GM21381 (cell line): ENCODE measurements around the gene TRAPPC12.
"Not testable (repeated sequence)": the region's sequence is repeated elsewhere in the genome, so short reads cannot be mapped to it uniquely, and the experiment has no call there.

Experiments
- ATAC-seq: cut with Tn5 transposase; IDR thresholded peaks from one replicate; pipeline ENCODE4 v1.9.1; 2021; ENCODE audit warnings: mild to moderate bottlenecking, moderate library complexity; ENCODE audit not compliant: unreplicated experiment

The TRAPPC12 gene

DNA sequence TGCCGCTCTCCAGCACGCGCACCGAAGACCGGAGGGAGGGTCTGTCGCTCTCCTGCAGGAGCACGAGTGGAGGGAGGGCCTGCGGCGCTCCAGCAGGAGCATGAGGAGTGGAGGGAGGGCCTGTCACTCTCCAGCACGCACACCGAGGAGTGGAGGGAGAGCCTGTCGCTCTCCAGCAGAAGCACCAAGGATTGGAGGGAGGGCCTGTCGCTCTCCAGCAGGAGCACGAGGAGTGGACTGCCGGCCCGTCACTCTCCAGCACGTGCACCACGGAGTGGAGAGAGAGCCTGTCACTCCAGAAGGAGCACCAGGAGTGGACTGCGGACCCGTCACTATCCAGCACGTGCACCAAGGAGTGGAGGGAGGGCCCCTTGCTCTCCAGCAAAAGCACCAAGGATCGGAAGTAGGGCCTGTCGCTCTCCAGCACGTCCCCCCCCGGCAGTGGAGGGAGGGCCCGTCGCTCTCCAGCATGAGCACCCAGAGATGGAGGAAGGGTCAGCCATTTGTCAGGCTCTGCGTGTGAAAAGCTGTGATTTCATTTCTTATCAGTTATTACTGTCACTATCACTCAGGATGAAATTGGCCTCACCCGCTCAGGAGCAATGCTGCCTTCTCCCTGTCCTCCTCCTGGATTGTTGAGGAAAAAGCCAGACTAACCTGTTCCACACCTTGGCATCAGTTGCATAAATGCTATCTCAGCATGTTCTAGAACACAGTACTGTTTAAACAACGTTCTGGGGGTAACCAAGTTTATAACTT, 103.9 kb downstream of the TRAPPC12 start:
- no peak for ATAC-seq

DNA sequence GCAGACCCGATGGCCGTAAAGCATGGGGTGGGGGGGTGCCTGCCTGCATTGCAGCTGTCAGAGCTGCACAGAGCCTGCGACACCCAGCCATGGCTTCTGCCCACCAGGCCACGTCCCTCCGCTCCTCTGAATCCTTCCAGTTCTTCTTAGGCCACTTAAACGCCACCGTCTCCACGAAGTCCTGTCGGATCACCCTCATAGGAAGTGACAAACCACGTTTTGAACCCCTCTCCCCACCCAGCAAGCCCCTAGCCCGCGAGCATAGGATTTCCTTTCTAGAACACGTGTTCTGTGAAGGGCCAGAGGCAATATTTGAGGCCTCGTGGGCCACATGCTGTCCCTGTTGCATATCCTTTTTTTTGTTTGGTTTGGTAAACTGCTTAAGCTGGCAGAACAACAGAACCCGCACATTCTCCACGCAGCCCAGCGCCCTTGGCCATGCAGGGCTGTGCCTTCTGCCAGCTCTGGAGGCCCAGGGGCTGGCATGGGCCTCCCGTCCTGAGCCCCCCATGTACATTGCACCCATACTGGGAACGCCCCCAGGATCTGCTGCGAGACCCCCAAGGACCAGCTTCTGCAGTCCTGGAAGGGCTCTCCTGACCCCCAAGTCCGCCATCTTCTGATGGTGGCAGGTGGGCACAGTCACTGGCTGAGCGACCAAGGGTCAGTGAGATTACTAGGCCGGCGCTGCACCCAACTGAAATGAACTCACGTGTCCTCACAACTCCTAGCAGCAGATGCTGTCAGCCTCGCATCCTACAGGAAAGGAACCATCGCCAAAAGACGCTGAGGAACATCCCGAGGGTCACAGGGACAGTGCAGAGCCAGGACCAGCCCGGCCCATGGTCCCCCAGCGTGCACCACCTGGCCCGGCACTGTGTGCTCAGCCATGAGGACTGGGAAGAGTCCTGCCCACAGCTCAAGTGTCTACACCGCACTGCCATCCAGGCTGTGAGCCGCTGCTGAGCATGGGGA, 104.8 kb downstream of the TRAPPC12 start:
- ATAC-seq, result no peak

DNA sequence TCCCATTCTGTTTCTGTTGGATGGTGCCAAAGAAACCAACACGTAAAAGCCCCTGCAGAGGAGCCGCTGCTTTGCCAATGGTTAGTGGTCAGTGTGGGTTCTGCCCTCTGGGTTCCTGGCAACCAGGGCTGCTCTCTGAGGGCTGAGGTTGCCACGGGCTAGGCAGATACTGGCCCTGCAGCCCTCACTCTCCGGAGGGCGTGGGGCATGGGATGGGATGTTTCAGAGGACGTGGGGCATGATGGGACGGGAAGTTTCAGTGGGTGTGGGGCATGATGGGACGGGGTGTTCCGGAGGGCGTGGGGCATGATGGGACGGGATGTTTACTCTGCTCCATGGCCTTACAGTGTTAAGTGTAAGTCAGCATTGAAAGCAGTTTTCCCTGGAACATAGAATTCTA, 105.7 kb downstream of the TRAPPC12 start:
- no peak for ATAC-seq

DNA sequence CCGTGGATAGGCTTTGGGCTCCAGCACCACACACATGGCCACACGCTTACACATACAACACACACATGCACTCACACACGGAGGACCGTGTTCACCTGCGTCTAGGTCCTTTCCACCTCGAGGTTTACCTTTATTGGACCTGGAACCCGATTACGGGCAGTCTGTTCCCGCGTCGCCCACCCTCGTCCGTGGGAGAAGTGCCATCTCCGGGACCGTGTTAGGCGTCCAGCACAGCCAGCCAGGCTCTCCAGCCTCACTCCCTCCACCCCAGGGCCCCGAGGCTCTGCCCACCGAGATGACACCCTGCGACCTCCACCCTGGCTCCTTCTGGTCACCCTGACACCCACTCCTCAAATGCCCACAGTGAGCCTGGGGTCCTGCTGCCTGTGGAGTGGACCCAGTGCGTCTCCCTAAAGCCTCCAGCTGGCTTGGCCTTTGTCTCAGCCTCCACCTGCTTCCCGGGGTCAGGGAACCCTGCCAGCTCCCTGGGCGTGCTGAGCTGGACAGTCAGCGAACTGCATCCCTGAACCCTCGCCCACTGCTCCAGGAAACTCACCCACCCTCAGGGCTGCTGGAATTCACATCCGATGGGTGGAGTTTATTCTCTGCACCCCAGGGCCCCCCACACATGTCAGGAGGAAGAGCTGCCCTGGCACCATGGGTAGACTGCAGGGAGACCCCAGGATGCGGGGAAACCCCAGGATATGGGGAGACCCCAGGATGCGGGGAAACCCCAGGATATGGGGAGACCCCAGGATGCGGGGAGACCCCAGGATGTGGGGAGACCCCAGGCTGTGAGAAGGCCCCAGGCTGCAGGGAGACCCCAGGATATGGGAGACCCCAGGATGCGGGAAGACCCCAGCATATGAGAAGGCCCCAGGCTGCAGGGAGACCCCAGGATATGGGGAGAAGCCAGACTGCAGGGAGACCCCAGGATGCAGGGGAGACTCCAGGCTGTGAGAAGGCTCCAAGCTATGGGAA, 106.8 kb downstream of the TRAPPC12 start:
- ATAC-seq, result no peak

DNA sequence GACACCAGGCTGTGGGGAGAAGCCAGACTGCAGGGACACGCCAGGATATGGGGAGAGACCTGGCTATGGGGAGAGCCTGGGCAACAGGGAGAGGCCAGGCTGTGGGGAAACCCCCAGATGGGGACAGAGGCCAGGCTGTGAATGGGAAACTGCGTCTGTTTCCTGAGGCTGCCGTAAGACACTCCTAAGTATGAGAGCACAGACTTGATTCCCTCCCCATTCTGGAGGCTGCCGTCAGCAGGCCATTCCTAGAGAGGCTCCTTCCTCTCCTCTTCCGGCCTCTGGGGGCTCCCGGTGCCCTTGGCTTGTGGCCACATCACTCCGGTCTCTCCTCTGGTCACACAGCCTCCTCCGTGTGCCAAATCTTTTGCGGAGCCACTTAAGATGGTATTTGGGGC, 107.5 kb downstream of the TRAPPC12 start:
- ATAC-seq, result no peak

DNA sequence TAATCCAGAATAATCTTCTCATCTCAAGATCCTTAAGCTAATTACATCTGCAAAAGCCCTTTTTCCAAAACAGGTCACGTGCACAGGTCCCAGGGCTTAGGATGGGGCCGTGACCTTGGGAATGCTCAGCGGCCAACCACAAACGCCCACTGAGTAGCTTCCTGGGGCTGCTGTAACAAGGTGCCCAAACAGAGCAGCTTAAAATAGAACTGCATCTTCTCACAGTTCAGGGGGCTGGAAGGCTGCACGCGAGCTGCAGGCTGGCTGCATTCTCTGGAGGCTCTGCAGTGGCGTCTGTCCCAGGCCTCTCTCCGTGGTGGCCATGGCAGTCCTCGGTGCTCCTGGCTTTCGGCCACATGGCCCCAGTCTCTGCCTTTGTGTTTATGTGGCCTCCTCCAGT, 107.9 kb downstream of the TRAPPC12 start:
- no peak for ATAC-seq

DNA sequence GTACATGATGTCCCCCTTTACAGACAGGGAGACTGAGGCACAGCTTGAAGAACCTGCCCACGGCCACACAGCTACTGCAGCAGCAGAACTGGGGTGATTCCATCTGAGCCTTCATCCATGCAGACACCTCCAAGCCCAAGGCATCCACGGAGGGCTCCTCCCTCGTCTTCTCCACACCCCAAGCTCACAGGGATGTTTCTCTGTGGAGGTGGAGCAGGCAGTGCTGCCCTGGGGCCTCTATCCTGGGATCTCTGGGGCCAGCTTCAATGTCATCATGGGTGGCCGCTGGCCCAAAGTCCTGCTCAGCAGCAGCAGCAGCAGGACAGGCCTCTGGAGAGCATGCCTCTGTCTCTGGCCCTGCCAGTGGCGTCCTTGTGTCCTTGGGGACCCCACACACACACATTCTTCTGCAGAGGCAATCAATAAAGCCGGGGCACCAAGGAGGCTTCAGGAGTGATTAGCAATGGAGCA, 108.6 kb downstream of the TRAPPC12 start:
- ATAC-seq, result no peak

DNA sequence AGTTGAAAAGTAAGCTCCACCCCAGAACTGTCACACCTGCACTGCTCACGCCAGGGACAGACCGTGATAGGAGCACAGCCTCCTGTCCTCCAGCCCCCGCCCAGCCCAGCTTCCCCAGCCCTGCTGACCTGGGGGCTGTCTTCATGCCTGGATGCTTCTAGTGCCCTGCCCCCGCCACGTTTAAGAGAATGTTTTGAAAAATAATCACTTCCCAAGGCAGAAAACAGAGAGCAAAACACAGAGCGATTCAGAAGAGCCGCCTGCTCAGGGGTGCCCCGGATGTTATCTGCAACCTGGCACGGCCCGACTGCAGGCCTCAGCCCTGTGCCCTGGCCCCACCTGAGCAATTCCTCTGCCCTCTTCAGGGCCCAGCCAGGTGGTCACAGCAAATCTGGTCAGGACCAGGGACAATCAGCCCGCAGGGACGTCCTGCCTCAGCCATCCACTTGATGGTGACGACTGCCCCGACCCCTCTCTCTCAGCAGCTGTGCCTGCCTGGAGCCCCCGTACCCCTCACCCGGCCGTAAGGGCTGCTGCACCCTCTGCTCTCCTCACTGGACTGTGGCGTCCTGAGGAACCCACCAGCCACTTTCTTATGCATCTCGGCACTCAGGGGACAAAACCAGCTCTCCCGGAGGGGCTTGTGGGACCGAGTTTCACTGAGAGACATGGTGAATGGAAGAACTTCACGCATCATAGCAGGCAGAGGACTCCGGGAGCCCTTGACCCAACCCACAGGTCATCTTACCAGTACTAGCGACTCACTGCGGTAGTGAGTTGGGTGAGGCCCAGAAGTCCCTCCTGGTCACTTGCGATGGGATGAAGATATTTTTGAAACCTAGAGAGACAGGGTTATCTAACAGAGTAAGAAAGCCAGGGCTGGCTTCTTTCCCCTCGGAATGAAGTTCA, 109.6 kb downstream of the TRAPPC12 start:
- no peak for ATAC-seq

DNA sequence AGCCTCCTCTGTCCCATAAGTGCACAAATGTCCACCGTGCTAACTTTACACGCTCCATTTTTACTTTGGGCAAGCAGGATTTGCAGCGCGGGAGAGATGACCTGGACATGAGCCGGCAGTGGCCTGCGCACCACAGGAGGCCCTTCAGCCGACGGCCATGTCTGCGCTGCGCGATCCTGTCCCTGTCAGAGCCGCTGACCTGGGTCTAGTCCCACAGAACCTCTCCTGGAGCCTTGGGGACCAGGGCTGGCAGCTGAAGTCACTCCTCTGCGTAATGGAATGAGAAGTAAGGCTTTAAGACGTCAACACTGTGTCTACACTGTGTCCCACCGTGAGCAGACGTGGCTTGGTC, 110.2 kb downstream of the TRAPPC12 start:
- no peak for ATAC-seq

DNA sequence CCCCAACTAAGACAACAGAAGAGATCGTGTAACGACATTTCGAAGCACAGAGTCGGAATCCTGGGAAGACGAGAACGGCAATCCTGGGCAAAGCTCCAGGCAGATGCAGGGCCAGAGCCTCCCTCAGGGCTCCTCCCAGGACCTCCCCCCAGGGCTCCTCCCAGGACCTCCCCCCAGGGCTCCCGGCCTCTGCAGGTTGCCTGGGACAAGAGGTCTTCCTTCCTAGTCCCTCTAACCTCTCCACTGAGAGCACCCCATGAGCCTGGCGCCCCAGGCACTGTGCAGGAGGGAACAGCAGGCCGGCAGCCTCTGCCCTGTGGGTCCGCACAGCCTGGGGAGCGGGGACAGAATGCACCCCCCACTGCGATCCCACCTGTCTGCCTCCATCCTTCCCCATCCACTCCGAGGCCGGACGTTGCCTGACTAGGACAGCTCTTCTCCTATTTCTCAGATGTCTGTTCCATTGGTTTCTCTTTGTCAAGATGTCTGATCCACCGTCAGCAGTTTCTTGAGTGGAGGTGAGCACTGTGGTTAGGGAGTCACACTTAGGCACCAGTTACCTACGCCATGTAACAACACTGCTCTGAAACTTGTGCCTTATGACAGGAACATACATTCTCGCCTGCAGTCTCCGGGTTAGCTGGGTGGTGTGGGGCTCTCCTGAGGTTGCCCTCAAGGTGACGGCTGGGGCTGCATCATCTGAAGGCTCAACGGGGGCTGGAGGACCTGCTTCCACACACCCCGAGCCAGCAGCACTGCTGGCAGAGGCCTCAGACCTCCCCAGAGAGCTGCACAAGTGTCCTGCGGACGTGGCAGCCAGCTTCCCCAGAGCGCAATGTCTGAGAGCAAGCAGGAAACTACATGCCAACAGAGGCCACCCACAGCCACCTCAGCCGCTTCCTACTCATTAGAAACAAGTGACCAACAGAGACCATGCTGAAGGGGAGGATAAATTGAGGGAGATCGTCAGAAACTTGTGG, 111.0 kb downstream of the TRAPPC12 start:
- ATAC-seq, result no peak

DNA sequence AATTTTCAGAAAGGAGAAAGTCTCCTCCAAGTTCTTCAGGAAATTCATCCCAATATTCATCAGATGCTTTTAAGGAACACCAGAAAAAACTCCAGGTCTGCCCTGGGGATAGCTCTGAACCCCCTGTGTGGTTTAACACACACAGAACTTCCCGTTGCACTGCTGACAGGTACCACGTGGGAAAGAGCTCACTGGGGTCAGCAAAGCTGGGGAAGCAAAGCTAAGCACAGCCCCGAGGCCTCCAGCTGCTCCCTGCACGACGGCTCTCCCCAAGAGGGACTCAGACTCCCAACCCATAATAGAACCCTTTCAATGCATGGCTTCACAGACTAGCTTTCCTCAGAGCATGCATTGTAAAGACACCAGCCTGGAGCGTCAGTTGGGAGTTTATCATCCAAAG, 111.8 kb downstream of the TRAPPC12 start:
- ATAC-seq, result no peak

DNA sequence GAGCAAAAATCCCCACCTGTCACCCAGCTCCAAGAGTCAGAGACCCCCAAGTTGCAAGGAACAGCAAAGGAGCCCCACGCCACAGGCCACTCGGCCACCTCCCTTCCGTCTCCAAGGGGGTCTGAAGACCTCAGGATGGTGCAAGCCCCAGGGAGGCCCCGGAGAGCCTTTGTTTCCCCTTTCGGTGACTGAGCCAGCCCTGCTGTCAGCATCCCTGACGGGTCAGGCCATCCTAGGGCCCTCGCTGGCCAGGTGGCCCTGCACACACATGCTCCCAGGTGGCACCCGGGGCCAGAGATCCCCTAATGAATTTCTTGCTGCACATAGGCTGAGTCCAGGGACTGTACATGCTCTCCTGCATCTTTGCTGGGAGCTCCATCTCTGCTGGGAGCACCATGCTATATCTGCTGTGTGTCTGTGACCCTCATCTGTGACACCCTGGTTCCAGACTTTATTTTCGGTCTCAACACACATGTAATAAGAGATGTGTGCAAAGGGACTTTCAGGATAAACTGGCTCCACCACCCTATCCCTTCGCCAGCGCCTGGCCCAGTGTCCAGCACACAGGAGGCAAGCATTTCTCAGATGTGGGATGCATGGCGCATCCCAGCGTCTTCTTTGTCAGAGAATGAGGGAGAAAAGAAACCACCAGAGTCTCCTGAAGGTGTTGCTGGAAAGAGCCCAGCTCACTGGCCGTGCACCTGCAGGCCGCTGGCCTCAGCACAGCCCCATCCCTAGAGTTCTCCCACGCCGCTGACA, 112.4 kb downstream of the TRAPPC12 start:
- no peak for ATAC-seq

DNA sequence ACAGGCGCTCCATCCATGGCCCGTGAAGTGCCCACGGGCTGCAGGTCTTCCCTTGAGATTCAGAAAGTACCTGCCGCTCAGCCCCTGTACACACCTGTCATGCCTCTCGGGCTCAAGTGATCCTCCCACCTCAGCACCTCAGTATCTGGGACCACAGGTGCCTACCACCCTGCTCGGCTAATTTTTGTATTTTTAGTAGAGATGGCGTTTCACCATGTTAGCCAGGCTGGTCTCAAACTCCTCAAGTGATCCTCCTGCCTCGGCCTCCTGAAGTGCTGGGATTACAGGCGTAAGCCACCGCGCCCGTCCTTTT, 112.9 kb downstream of the TRAPPC12 start:
- ATAC-seq, result not testable (repeated sequence)

DNA sequence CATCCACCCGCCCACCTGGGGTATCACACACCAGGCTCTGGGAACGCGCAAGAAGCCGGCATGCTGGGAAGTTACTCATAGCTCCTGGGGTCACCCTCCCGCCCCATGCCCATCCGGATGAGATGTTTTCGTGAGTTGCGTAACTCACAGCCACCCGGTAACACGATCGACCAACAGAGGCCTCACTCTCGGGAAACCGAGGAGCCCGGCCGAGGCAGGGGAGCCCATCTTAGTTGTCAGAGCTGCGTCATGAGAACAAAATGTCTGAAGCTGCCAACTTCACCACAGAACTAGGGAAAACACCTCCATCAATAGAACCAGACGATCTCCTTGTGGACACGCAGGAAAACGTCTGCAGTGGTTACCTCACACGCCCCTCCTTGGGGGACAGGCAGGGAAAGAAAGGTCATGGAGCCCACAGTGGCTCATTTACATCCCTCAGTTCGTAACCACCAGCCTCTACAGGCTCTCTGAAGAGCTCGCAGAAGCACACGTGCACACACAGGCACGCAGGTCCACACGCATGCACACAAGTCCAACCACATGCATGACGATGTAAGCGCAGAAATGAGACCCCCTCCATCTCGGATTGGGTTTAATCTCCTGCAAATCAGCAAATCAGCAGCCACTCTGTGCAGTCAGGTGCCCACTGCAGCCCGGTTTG, 113.6 kb downstream of the TRAPPC12 start:
- ATAC-seq, result no peak

DNA sequence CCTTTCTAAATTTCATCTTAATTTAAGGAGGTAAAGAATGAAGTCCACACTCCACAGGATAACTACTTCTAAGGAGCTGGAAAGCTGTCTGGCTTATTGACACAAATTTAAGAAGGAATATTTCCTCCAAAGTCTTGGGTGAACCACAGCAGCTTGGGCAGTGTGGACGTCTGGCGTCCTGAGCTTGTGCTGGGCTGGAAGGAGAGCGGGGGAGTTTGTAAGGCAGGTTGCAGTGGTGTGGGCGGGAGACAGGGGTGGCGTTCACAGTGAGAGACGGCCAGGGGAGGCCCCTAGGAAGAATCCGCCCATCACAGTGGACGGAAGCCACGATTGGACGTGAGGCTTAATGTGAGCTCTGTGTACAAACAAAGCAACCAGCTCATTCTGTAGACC, 114.1 kb downstream of the TRAPPC12 start:
- ATAC-seq, result no peak

DNA sequence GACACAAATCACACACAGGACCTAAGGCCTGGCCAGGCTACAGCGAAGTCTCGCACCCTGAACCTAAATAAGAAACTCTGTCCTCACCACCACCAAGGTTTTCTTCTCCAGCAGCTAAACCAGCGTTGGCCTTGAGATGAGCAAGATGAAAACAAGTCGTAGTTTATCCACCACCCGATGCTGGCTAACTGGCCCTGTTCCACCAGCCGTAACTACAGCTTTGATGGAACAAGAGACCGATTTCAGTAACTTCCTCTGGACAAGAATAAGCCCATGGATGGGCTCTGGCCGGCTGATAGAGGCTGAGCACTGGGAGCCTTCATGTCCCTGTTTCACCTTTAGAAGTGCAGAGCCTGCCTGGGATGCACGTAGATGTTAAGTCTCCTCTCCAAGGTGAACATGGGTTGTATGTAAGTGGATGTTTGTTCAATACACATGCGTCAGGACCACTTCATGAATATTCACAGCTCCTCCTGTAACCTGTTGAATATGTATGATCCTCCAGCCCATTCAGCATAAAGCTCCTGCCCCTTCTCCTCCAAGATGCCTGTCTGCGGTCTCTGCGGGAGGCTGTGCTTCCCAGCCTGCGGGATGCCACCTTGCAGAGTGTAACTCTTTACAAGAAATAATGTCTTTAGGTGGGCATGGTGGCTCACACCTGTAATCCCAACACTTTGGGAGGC, 115.6 kb downstream of the TRAPPC12 start:
- ATAC-seq, result no peak

DNA sequence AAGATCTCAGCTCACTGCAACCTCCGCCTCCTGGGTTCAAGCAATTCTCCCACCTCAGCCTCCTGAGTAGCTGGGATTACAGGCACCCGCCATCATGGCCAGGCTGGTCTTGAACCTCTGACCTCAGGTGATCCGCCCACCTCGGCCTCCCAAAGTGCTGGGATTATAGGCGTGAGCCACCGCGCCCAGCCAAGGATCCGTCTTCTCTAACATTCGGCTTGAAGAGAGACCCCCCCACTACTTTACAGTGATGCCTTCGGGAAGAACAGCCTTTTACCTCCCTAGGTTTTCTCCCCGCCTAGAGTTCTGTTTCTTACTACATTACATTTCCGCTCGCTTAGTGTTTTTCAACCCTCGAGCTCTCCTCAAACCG, 117.2 kb downstream of the TRAPPC12 start:
- ATAC-seq, result not testable (repeated sequence)
